ENCODE measurements around the gene ZFHX3.
"Not testable (repeated sequence)": the region's sequence is repeated elsewhere in the genome, so short reads cannot be mapped to it uniquely, and the experiment has no call there.

ZFHX3 gene

DNA sequence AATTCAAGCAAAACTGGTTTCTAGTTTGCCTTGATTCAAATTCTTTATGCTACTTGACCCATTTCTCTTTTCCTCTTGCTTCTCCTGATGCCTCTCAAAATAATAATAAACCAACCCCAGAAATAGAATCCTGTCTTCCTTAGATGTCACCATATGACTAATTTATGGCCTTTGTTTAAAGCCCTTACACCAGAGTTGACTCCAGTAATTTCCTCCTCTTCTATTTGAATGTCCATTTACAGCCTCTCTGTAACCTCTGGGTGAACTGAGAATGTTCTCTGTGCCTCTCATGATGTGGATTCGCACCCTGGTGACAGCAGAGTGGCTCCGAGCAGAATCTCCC, 31.5 kb downstream of the ZFHX3 start:
- no peak for DNase-seq (ENCODE audit: extremely low read depth, low read depth)
- TF ChIP-seq, protein P1, sequence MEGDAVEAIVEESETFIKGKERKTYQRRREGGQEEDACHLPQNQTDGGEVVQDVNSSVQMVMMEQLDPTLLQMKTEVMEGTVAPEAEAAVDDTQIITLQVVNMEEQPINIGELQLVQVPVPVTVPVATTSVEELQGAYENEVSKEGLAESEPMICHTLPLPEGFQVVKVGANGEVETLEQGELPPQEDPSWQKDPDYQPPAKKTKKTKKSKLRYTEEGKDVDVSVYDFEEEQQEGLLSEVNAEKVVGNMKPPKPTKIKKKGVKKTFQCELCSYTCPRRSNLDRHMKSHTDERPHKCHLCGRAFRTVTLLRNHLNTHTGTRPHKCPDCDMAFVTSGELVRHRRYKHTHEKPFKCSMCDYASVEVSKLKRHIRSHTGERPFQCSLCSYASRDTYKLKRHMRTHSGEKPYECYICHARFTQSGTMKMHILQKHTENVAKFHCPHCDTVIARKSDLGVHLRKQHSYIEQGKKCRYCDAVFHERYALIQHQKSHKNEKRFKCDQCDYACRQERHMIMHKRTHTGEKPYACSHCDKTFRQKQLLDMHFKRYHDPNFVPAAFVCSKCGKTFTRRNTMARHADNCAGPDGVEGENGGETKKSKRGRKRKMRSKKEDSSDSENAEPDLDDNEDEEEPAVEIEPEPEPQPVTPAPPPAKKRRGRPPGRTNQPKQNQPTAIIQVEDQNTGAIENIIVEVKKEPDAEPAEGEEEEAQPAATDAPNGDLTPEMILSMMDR (IDR thresholded peaks at IDR 0.05; ENCODE audit: low read depth, low read length), result no peak

DNA sequence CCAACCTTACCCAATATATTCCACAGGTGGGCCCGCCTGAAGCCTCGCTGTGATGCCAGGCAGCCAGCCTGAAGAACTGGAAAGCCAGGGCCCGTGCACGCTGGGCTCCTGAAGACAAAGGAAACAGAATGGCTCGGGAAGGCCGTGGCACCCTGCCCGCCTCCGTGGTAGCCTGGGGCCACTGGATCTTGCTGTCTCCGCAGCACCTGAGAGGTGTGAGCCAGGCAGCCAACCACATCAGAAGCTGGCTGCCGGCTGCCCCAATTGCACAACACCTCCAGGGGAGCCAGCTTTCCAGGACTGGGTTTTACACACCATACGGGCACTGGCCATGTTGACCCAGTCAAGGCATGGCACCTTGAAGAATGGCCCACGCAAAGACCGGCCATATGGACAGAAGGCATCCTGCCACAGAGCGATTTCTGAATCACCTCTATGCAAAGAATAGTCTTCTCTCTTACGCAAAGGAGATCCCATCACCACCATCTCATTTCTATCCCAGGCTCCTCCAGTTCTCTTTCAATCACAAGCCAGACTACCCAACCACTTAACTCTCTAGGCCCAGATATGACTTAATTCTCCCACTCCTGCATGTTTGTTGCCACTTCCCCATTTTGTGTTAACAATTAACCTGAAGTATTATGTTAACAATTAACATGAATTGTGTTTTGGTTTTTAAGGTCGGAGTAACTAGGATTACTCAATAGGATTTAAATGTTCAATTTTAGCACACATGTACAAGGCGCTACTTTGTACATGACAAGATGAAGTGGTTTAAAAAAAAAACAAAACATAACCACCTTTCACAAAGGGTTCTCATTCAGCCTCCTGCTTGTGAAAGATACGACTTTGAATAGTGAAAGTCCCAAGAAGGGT, 32.1 kb downstream of the ZFHX3 start:
- TF ChIP-seq, protein P1 (IDR thresholded peaks at IDR 0.05; ENCODE audit: low read depth, low read length), result no peak
- no peak for DNase-seq (ENCODE audit: extremely low read depth, low read depth)

DNA sequence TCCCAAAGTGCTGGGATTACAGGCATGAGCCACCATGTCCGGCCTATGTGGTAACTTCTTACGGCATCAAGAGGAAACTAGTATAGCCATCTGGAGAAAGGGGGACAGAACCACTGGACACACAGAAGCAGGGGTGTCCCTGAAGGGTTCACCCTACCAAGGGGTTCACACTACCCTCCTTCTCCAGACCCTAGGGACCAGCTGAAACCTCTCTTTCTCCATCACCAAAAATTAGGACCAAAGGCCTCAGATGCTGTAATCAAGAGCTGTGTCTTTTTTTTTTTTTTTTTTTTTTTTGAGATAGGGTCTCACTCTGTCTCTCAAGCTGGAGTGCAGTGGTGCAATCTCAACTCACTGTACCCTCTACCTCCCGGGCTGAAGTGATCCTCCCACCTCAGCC, 33.2 kb downstream of the ZFHX3 start:
- no peak for DNase-seq (ENCODE audit: extremely low read depth, low read depth)
- TF ChIP-seq, protein P1 (IDR thresholded peaks at IDR 0.05; ENCODE audit: low read depth, low read length), result no peak

DNA sequence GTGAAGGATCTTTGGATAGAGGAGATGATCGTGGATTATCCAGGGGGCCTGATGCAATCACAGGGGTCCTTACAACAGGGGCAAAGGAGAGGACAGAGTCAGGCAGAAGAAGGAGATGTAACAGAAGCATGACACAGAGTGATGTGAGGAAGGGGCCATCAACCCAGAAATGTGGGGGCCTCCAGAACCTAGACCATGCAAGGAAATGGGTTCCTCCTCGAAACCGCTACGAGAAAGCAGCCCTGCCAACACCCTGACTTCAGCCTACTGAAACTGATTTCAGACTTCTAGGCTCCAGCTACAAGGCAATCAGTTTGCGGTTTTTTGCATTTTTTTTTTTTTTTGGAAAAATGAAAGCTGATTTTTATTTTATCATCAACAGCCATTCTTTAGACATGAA, 34.0 kb downstream of the ZFHX3 start:
- TF ChIP-seq, protein P1 (IDR thresholded peaks at IDR 0.05; ENCODE audit: low read depth, low read length), result no peak
- DNase-seq (ENCODE audit: extremely low read depth, low read depth), result no peak

DNA sequence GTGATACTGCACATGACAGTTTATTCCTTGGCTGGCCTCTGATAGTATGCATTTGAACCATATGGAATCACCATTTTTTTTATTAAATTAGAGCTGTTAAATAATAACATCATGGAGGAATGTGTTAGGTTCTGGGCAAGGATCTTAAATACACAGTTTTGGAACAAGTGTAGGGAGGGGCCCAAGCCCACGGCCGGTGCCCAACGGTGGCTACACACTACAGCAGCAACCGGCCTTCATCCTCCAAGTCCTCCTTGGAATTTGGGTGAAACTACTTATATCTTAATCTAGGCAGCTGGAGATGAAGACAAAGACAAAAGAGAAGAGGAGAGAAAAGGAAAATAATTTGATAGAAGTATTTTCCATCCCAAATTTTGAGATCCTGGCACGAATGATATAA, 35.6 kb downstream of the ZFHX3 start:
- TF ChIP-seq, protein P1 (IDR thresholded peaks at IDR 0.05; ENCODE audit: low read depth, low read length), result no peak
- no peak for DNase-seq (ENCODE audit: extremely low read depth, low read depth)

DNA sequence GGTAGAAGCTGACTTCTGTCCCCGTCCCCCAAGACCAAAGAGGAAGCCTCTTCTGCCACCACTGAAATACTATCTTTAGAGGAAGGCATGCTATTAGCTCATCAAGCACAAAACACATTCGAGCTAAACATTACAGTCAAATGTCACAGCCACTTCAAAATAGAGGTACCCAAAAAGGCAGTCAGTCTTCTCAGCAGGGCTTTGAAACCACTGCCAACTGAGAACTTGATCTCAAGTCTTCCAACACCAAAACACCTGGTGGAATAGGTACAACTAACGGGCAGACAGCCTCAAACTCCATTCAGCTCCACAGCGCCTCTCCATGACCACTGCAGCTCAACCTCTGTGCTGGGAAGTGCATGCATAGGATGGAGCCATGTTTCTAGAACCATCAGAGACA, 36.0 kb downstream of the ZFHX3 start:
- no peak for DNase-seq (ENCODE audit: extremely low read depth, low read depth)
- TF ChIP-seq, protein P1 (IDR thresholded peaks at IDR 0.05; ENCODE audit: low read depth, low read length), result no peak

DNA sequence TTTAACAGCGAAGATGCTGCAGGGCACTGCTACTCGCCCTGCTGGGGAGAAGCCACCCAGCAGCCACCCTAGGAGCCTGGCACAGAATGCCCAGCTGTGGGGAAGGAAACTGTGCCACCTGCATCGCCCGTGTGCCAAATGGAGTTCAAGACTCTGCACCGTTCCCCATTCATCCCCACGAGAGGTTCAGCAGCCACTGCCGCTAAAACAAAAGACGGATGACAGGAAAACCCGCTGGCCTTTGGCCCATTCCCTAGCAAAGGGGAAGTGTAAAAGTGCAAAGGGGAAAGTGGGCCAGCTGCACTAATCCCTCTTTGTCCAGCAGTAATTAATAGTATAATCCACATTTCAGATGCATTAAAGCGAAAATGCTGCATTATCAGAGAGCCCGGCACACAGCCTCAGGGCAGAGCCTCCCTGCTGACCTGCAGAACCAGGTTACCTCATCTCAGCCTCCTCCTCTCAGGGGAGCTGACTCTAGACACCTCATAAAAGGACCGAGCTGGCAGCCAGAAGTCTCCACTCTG, 37.7 kb downstream of the ZFHX3 start:
- DNase-seq (ENCODE audit: extremely low read depth, low read depth), result no peak
- TF ChIP-seq, protein P1 (IDR thresholded peaks at IDR 0.05; ENCODE audit: low read depth, low read length), result no peak

DNA sequence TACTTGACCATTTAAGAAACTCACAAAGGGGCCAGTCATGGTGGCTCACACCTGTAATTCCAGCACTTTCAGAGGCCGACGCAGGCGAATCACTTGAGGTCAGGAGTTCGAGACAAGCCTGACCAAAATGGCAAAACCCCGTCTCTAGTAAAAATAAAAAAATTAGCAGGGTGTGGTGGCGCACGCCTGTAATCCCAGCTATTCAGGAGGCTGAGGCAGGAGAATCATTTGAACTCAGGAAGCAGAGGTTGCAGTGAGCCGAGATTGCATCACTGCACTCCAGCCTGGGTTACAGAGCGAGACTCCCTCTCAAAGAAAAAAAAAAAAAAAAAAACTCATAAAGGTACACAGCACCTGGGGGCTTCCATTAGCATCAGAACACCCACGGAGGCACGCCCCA, 38.2 kb downstream of the ZFHX3 start:
- not testable (repeated sequence) for DNase-seq (ENCODE audit: extremely low read depth, low read depth)

Data from AG09319 (cell line).